ENCODE results near the gene CALD1.

CALD1 gene

DNA sequence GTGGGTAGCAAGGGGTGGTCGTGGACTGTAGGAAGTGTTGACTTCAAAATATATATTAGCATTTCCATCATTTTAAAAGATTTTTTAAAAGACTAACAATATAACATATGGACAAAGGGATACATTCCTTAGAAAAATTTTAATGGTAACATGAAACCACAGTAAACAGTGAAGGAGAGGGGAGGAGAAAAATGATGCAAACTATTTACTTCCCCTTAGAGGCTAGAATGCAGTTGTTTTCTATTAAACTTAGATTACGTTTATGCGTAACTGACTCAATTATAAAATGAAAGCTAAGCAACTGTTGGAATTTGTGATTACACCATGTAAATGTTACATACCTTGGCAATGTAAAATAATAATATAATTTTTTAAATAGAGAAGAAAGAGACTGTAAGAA lies 41.3 kb downstream of the CALD1 start:
- H3K79me2 ChIP-seq (ENCODE audit: insufficient read depth, low read length) = no peaks in the 10 kb centered on the region
- ATAC-seq (ENCODE audit: insufficient read depth, low read depth) (no peak), DNase-seq (no peak)
- no peaks in the 10 kb centered on the region for H3K9me3 ChIP-seq (ENCODE audit: insufficient read depth, low read length, severe bottlenecking)
- no peaks in the 10 kb centered on the region for H4K20me1 ChIP-seq (ENCODE audit: insufficient read depth, low read length)
- TF ChIP-seq EZH2 (IDR thresholded peaks at IDR 0.05; ENCODE audit: borderline replicate concordance, low read depth, low read length, severe bottlenecking) = no peak
- TF ChIP-seq, protein P1, sequence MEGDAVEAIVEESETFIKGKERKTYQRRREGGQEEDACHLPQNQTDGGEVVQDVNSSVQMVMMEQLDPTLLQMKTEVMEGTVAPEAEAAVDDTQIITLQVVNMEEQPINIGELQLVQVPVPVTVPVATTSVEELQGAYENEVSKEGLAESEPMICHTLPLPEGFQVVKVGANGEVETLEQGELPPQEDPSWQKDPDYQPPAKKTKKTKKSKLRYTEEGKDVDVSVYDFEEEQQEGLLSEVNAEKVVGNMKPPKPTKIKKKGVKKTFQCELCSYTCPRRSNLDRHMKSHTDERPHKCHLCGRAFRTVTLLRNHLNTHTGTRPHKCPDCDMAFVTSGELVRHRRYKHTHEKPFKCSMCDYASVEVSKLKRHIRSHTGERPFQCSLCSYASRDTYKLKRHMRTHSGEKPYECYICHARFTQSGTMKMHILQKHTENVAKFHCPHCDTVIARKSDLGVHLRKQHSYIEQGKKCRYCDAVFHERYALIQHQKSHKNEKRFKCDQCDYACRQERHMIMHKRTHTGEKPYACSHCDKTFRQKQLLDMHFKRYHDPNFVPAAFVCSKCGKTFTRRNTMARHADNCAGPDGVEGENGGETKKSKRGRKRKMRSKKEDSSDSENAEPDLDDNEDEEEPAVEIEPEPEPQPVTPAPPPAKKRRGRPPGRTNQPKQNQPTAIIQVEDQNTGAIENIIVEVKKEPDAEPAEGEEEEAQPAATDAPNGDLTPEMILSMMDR (IDR thresholded peaks at IDR 0.05; ENCODE audit: borderline replicate concordance, extremely low read depth, low read length, poor library complexity, severe bottlenecking) = no peak
- no peaks in the 10 kb centered on the region for H3K4me1 ChIP-seq (ENCODE audit: insufficient read depth, low read length)
- H3K36me3 ChIP-seq (ENCODE audit: insufficient read depth, low read length) = no peaks in the 10 kb centered on the region
- no peak overlapping the region for H2AFZ ChIP-seq (ENCODE audit: low read depth, low read length)
- H3K4me2 ChIP-seq (ENCODE audit: insufficient read depth, low read length) = no peak overlapping the region
- H3K4me3 ChIP-seq (ENCODE audit: low read depth in 1 of 2, low read length in 2 of 2) = no peak overlapping the region
- no peaks in the 10 kb centered on the region for H3K27me3 ChIP-seq (ENCODE audit: insufficient read depth, low read length, poor library complexity)
- H3K9ac ChIP-seq (ENCODE audit: low read depth, low read length) = no peak overlapping the region
- no peak overlapping the region for H3K27ac ChIP-seq (ENCODE audit: low read length)

DNA sequence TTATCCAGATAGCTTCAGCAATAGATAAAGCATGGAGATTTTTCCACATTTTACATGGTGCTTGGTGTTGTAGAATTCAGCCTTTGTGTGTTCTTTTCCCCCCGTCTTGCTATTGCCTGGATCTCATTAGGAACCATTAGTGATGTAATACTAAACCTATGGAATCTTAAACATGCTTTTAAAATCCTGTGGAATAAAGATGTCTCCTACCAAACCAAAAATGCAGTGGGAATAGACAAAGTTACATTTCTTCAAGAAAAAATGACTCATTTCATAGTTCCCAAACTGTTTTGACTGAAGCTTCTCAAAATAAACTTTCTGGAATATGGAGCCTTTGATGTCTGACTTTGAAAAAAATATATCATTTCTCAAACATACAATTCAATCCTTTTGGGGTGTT lies 44.0 kb downstream of the CALD1 start:
- ATAC-seq (ENCODE audit: insufficient read depth, low read depth) (no peak), DNase-seq (no peak)
- no peaks in the 10 kb centered on the region for H3K36me3 ChIP-seq (ENCODE audit: insufficient read depth, low read length)
- no peaks in the 10 kb centered on the region for H3K4me1 ChIP-seq (ENCODE audit: insufficient read depth, low read length)
- H3K9me3 ChIP-seq (ENCODE audit: insufficient read depth, low read length, severe bottlenecking) = no peaks in the 10 kb centered on the region
- no peak overlapping the region for H3K4me2 ChIP-seq (ENCODE audit: insufficient read depth, low read length)
- TF ChIP-seq, protein P1 (IDR thresholded peaks at IDR 0.05; ENCODE audit: borderline replicate concordance, extremely low read depth, low read length, poor library complexity, severe bottlenecking) = no peak
- no peak for TF ChIP-seq EZH2 (IDR thresholded peaks at IDR 0.05; ENCODE audit: borderline replicate concordance, low read depth, low read length, severe bottlenecking)
- no peak overlapping the region for H3K4me3 ChIP-seq (ENCODE audit: low read depth in 1 of 2, low read length in 2 of 2)
- H3K79me2 ChIP-seq (ENCODE audit: insufficient read depth, low read length) = no peaks in the 10 kb centered on the region
- no peaks in the 10 kb centered on the region for H3K27me3 ChIP-seq (ENCODE audit: insufficient read depth, low read length, poor library complexity)
- H2AFZ ChIP-seq (ENCODE audit: low read depth, low read length) = no peak overlapping the region
- no peaks in the 10 kb centered on the region for H4K20me1 ChIP-seq (ENCODE audit: insufficient read depth, low read length)
- no peak overlapping the region for H3K27ac ChIP-seq (ENCODE audit: low read length)
- no peak overlapping the region for H3K9ac ChIP-seq (ENCODE audit: low read depth, low read length)

DNA sequence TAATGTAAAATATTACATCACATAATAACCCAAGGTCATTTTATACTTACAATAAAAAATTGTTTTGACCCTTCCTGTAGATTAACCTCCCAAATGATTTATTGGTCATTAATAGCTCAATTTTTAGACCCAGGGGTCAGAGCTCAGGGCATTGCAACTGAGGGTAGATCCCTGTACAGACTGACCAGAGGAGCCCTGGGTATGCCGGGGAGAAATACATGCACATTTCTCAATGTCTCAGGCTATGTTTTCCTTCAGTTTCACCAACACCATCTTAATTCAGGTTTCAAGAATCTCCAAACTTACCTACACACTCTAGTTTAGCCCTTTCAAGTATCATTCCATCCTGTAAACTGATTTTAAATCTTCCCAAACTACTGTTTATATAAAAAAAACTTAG lies 46.2 kb downstream of the CALD1 start:
- DNase-seq (no peak), ATAC-seq (ENCODE audit: insufficient read depth, low read depth) (no peak)
- Histone ChIP-seq H4K20me1 (ENCODE audit: insufficient read depth, low read length) (no peaks in the 10 kb centered on the region), H3K36me3 (ENCODE audit: insufficient read depth, low read length) (no peaks in the 10 kb centered on the region), H3K79me2 (ENCODE audit: insufficient read depth, low read length) (no peaks in the 10 kb centered on the region), H3K27ac (ENCODE audit: low read length) (no peak overlapping the region), H3K9ac (ENCODE audit: low read depth, low read length) (no peak overlapping the region), H3K4me1 (ENCODE audit: insufficient read depth, low read length) (no peaks in the 10 kb centered on the region), H3K4me2 (ENCODE audit: insufficient read depth, low read length) (no peak overlapping the region), H2AFZ (ENCODE audit: low read depth, low read length) (no peak overlapping the region), H3K27me3 (ENCODE audit: insufficient read depth, low read length, poor library complexity) (no peaks in the 10 kb centered on the region), H3K4me3 (ENCODE audit: low read depth in 1 of 2, low read length in 2 of 2) (no peak overlapping the region), H3K9me3 (ENCODE audit: insufficient read depth, low read length, severe bottlenecking) (no peaks in the 10 kb centered on the region)
- TF ChIP-seq EZH2 (IDR thresholded peaks at IDR 0.05; ENCODE audit: borderline replicate concordance, low read depth, low read length, severe bottlenecking) = no peak
- TF ChIP-seq, protein P1 (IDR thresholded peaks at IDR 0.05; ENCODE audit: borderline replicate concordance, extremely low read depth, low read length, poor library complexity, severe bottlenecking) = no peak

DNA sequence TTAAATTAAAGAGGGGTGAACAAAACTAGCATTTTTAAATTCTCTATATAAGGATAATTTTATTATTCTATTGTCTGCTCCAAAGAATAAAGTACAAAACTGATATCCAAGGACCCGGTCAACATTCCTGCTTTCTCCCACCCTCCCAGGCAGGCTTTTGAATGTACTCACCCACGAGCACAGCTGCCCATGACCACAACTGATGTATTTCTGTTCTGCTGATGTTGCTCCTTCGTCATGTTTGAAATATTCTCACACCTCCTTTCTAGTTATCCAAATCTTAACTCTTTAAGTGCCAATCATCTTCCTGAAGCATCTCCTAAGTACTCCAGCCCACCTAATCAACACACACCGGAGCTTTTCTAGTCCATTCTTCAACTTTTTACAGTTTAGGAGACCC lies 46.7 kb downstream of the CALD1 start:
- H3K4me2 ChIP-seq (ENCODE audit: insufficient read depth, low read length) = no peak overlapping the region
- TF ChIP-seq, protein P1 (IDR thresholded peaks at IDR 0.05; ENCODE audit: borderline replicate concordance, extremely low read depth, low read length, poor library complexity, severe bottlenecking) = no peak
- TF ChIP-seq EZH2 (IDR thresholded peaks at IDR 0.05; ENCODE audit: borderline replicate concordance, low read depth, low read length, severe bottlenecking) = no peak
- ATAC-seq (ENCODE audit: insufficient read depth, low read depth) (no peak), DNase-seq (no peak)
- H3K4me3 ChIP-seq (ENCODE audit: low read depth in 1 of 2, low read length in 2 of 2) = no peak overlapping the region
- no peak overlapping the region for H3K27ac ChIP-seq (ENCODE audit: low read length)
- no peaks in the 10 kb centered on the region for H3K79me2 ChIP-seq (ENCODE audit: insufficient read depth, low read length)
- H4K20me1 ChIP-seq (ENCODE audit: insufficient read depth, low read length) = no peaks in the 10 kb centered on the region
- no peak overlapping the region for H2AFZ ChIP-seq (ENCODE audit: low read depth, low read length)
- no peaks in the 10 kb centered on the region for H3K27me3 ChIP-seq (ENCODE audit: insufficient read depth, low read length, poor library complexity)
- H3K9ac ChIP-seq (ENCODE audit: low read depth, low read length) = no peak overlapping the region
- H3K9me3 ChIP-seq (ENCODE audit: insufficient read depth, low read length, severe bottlenecking) = no peaks in the 10 kb centered on the region
- no peaks in the 10 kb centered on the region for H3K4me1 ChIP-seq (ENCODE audit: insufficient read depth, low read length)
- no peaks in the 10 kb centered on the region for H3K36me3 ChIP-seq (ENCODE audit: insufficient read depth, low read length)

All from DND-41 (cell line).